GM18505 (cell line): Measurements from ENCODE around the gene CINP.
A peak's percentile ranks its signal among the peaks of the same experiment; 100 is the strongest.

Experiments
- ATAC-seq: cut with Tn5 transposase; IDR thresholded peaks from one replicate; pipeline ENCODE4 v1.9.1; 2021; ENCODE audit not compliant: unreplicated experiment
- POLR2A ChIP-seq: IDR thresholded peaks from 4 replicates; pipeline ENCODE4 v1.6.1; 2011; ENCODE audit warnings: borderline replicate concordance; ENCODE audit not compliant: insufficient read depth, insufficient read length; ENCODE audit errors: extremely low read depth

CINP gene

GRCh38 chr14:102362545-102363181, at the start of gene CINP, which contains the start of gene TECPR2:
Gene CINP (minus strand): TSS chr14:102362890. CDS start chr14:102362851, 39 bp downstream.
Gene TECPR2 (plus strand): TSS chr14:102362941. CDS start chr14:102376722, 13,781 bp downstream.
- TF ChIP-seq POLR2A, result peak; percentile 92
- peak; percentile 93 for ATAC-seq

GRCh38 chr14:102408724-102409123, 46.0 kb upstream of the CINP start:
- ATAC-seq, result no peak
- no peak for TF ChIP-seq POLR2A

- no peak for TF ChIP-seq POLR2A
- ATAC-seq, result no peak
Measured at GRCh38 chr14:102407258-102407657, 44.6 kb upstream of the CINP start.

GRCh38 chr14:102403028-102403427, 40.3 kb upstream of the CINP start:
- no peak for ATAC-seq
- TF ChIP-seq POLR2A, result no peak

- ATAC-seq, result no peak
- no peak for TF ChIP-seq POLR2A
Measured at GRCh38 chr14:102396521-102396920, 33.8 kb upstream of the CINP start.

GRCh38 chr14:102394717-102395375, 32.2 kb upstream of the CINP start:
- ATAC-seq, result no peak
- TF ChIP-seq POLR2A, result no peak

- ATAC-seq, result no peak
- TF ChIP-seq POLR2A, result no peak
Measured at GRCh38 chr14:102392506-102392905, 29.8 kb upstream of the CINP start.

- TF ChIP-seq POLR2A, result no peak
- no peak for ATAC-seq
Measured at GRCh38 chr14:102390064-102390855, 27.6 kb upstream of the CINP start.

GRCh38 chr14:102389246-102389645, 26.6 kb upstream of the CINP start:
- ATAC-seq, result no peak
- no peak for TF ChIP-seq POLR2A

GRCh38 chr14:102387086-102387485, 24.4 kb upstream of the CINP start:
- ATAC-seq, result no peak
- no peak for TF ChIP-seq POLR2A

GRCh38 chr14:102378830-102379229, 16.1 kb upstream of the CINP start:
- TF ChIP-seq POLR2A, result no peak
- ATAC-seq, result no peak

- no peak for TF ChIP-seq POLR2A
- no peak for ATAC-seq
Measured at GRCh38 chr14:102377696-102378095, 15.0 kb upstream of the CINP start.

GRCh38 chr14:102375119-102375518, 12.4 kb upstream of the CINP start:
- TF ChIP-seq POLR2A, result no peak
- no peak for ATAC-seq

- no peak for TF ChIP-seq POLR2A
- no peak for ATAC-seq
Measured at GRCh38 chr14:102374264-102374663, 11.6 kb upstream of the CINP start.

- no peak for ATAC-seq
Measured at GRCh38 chr14:102373110-102373509, 10.4 kb upstream of the CINP start.

More at GRCh38 chr14:102373110-102373509, 10.4 kb upstream of the CINP start:
- TF ChIP-seq POLR2A, result no peak
